WTC11 (cell line): ENCODE measurements around the gene GRIN3B.

Experiments
- ATF2 ChIP-seq: sonication (generic); formaldehyde crosslinking; IDR thresholded peaks from 2 replicates; pipeline ENCODE4 v1.8.1; 2022; ENCODE audit warnings: low read depth, missing genetic modification reagents, borderline replicate concordance
- CREB1 ChIP-seq: sonication (generic); formaldehyde crosslinking; IDR thresholded peaks from 2 replicates; pipeline ENCODE4 v1.8.0; 2023; ENCODE audit warnings: mild to moderate bottlenecking, missing genetic modification reagents
- CTCF ChIP-seq: fragments of 200-600 bp; IDR thresholded peaks from 2 replicates; pipeline ENCODE4 v1.8.0; 2022; ENCODE audit warnings: antibody characterized with exemption
- E2F1 ChIP-seq: sonication (generic); formaldehyde crosslinking; IDR thresholded peaks from 2 replicates; pipeline ENCODE4 v1.8.0; 2022; ENCODE audit warnings: mild to moderate bottlenecking, missing genetic modification reagents
- MLX ChIP-seq: sonication (generic); formaldehyde crosslinking; IDR thresholded peaks from 2 replicates; pipeline ENCODE4 v1.8.1; 2023; ENCODE audit warnings: mild to moderate bottlenecking, missing genetic modification reagents, moderate library complexity
- ZBTB21 ChIP-seq: sonication (generic); formaldehyde crosslinking; IDR thresholded peaks from 2 replicates; pipeline ENCODE4 v1.8.1; 2023; ENCODE audit warnings: mild to moderate bottlenecking, missing genetic modification reagents, borderline replicate concordance

GRCh38 chr19:952680-953444 is 47.4 kb upstream of the GRIN3B start:
- TF ChIP-seq CTCF: no peak
- no peak for TF ChIP-seq MLX (CRISPR knock-in tag)
- TF ChIP-seq ZBTB21 (CRISPR knock-in tag): no peak
- TF ChIP-seq E2F1 (CRISPR knock-in tag): no peak
- TF ChIP-seq CREB1 (CRISPR knock-in tag): no peak
- TF ChIP-seq ATF2: no peak
